ENCODE measurements around the gene ENTPD1. TPM values are rescaled to one million over a fixed set of nuclear protein-coding genes. Genes with fewer than 3 reads are reported as not detected.

Gene ENTPD1
- total RNA-seq, 1 donor from 2014 or later = 0.95 TPM

DNA sequence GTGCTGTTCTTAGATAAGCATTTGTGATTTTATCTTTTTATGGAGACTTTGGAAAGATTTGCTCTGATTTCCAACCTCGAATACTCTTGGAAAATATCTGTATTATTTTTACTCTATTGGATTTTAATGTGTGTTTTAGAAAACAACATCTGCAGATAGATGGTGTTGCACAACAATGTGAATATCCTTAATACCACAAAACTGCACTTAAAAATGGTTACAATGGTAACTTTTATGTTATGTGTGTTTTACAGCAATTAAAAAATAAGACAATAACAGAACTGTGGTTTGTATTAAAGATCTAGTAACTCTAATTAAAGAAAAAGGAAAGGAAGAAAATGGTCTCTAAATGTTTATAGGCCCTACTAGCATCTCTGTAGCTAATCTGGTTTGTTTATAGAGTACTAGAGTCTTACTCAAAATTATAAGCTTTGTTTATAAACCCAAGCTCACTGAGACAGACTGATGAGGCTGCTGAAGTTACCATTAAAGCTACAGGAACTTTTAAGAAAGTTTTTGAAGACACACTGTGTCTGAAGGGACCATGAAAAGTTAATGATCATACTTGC is 77.2 kb downstream of the ENTPD1 start:
- no peaks in the 10 kb centered on the region for H3K36me3 ChIP-seq (ENCODE audit: insufficient read depth, low read length)

DNA sequence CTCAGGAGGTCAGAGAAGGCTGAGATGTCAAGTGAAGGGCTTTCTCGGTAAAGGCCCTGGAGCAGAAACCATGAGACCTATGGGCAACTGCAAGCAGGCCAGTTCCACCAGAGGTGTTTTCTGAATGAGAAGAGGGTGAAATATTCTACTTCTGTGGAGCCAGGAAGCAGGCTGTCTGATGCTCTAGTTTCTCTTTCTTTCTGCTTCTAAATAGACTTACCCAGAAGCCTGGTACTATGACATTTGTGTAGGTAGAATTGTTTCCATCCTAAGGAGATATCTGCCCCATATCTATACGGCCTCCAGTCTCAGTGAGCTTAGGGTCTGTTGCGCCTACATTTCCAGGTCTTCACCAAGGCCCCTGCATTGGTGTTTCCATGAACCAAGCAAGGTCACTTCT is 78.4 kb downstream of the ENTPD1 start:
- H4K20me1 ChIP-seq (ENCODE audit: insufficient read depth, low read length) = no peaks in the 10 kb centered on the region
- no peaks in the 10 kb centered on the region for H3K36me3 Mint-ChIP-seq (ENCODE audit: low read depth, unreplicated experiment)
- peaks cover 2% of the 10 kb centered on the region for H3K9me3 Mint-ChIP-seq (ENCODE audit: unreplicated experiment)
- no peaks in the 10 kb centered on the region for H3K79me2 ChIP-seq (ENCODE audit: insufficient read depth, low read length)
- DNase-seq (ENCODE audit: low read depth) (no peak), FAIRE-seq (no peak)
- no peak overlapping the region for H3K4me2 ChIP-seq (ENCODE audit: low read length)
- no peak overlapping the region for H3K27ac ChIP-seq (ENCODE audit: low read depth, low read length)
- no peak overlapping the region for H3K4me3 ChIP-seq (ENCODE audit: insufficient read depth, low read depth, low read length)
- no peak overlapping the region for H3K9ac ChIP-seq (ENCODE audit: low read length)
- H3K27ac Mint-ChIP-seq (ENCODE audit: unreplicated experiment) = no peak overlapping the region
- no peaks in the 10 kb centered on the region for H3K36me3 ChIP-seq (ENCODE audit: insufficient read depth, low read length)
- H3K4me1 Mint-ChIP-seq (ENCODE audit: low read depth, unreplicated experiment) = peaks cover 6% of the 10 kb centered on the region
- no peak overlapping the region for H2AFZ ChIP-seq (ENCODE audit: low read depth, low read length)
- no peaks in the 10 kb centered on the region for H3K9me3 ChIP-seq (ENCODE audit: insufficient read depth, low read depth, low read length)
- H3K27me3 ChIP-seq (ENCODE audit: insufficient read depth, low read length) = no peaks in the 10 kb centered on the region
- no peak overlapping the region for H3K4me3 Mint-ChIP-seq (ENCODE audit: unreplicated experiment)
- H3K27me3 Mint-ChIP-seq (ENCODE audit: low read depth, unreplicated experiment) = peaks cover 6% of the 10 kb centered on the region
- TF ChIP-seq, protein P1, sequence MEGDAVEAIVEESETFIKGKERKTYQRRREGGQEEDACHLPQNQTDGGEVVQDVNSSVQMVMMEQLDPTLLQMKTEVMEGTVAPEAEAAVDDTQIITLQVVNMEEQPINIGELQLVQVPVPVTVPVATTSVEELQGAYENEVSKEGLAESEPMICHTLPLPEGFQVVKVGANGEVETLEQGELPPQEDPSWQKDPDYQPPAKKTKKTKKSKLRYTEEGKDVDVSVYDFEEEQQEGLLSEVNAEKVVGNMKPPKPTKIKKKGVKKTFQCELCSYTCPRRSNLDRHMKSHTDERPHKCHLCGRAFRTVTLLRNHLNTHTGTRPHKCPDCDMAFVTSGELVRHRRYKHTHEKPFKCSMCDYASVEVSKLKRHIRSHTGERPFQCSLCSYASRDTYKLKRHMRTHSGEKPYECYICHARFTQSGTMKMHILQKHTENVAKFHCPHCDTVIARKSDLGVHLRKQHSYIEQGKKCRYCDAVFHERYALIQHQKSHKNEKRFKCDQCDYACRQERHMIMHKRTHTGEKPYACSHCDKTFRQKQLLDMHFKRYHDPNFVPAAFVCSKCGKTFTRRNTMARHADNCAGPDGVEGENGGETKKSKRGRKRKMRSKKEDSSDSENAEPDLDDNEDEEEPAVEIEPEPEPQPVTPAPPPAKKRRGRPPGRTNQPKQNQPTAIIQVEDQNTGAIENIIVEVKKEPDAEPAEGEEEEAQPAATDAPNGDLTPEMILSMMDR (IDR thresholded peaks at IDR 0.05; ENCODE audit: insufficient read depth, low read depth, low read length) = no peak
- TF ChIP-seq EZH2 (IDR thresholded peaks at IDR 0.05; ENCODE audit: insufficient read depth, low read length) = no peak
- H3K4me1 ChIP-seq (ENCODE audit: insufficient read depth, low read length) = no peaks in the 10 kb centered on the region

More for the DNA sequence above, 77.2 kb downstream of the ENTPD1 start:
- Histone ChIP-seq H2AFZ (ENCODE audit: low read depth, low read length) (no peak overlapping the region), H4K20me1 (ENCODE audit: insufficient read depth, low read length) (no peaks in the 10 kb centered on the region), H3K79me2 (ENCODE audit: insufficient read depth, low read length) (no peaks in the 10 kb centered on the region), H3K9ac (ENCODE audit: low read length) (no peak overlapping the region), H3K9me3 (ENCODE audit: insufficient read depth, low read depth, low read length) (no peaks in the 10 kb centered on the region), H3K27ac (ENCODE audit: low read depth, low read length) (no peak overlapping the region), H3K4me1 (ENCODE audit: insufficient read depth, low read length) (no peaks in the 10 kb centered on the region), H3K27me3 (ENCODE audit: insufficient read depth, low read length) (no peaks in the 10 kb centered on the region), H3K4me3 (ENCODE audit: insufficient read depth, low read depth, low read length) (no peak overlapping the region), H3K4me2 (ENCODE audit: low read length) (no peak overlapping the region)
- no peak overlapping the region for H3K27ac Mint-ChIP-seq (ENCODE audit: unreplicated experiment)
- TF ChIP-seq, protein P1 (IDR thresholded peaks at IDR 0.05; ENCODE audit: insufficient read depth, low read depth, low read length) = no peak
- TF ChIP-seq EZH2 (IDR thresholded peaks at IDR 0.05; ENCODE audit: insufficient read depth, low read length) = no peak
- FAIRE-seq (no peak), DNase-seq (ENCODE audit: low read depth) (no peak)
- no peak overlapping the region for H3K4me3 Mint-ChIP-seq (ENCODE audit: unreplicated experiment)
- peaks cover 2% of the 10 kb centered on the region for H3K9me3 Mint-ChIP-seq (ENCODE audit: unreplicated experiment)
- peaks cover 6% of the 10 kb centered on the region for H3K27me3 Mint-ChIP-seq (ENCODE audit: low read depth, unreplicated experiment)
- no peaks in the 10 kb centered on the region for H3K36me3 Mint-ChIP-seq (ENCODE audit: low read depth, unreplicated experiment)
- peaks cover 6% of the 10 kb centered on the region for H3K4me1 Mint-ChIP-seq (ENCODE audit: low read depth, unreplicated experiment)

DNA sequence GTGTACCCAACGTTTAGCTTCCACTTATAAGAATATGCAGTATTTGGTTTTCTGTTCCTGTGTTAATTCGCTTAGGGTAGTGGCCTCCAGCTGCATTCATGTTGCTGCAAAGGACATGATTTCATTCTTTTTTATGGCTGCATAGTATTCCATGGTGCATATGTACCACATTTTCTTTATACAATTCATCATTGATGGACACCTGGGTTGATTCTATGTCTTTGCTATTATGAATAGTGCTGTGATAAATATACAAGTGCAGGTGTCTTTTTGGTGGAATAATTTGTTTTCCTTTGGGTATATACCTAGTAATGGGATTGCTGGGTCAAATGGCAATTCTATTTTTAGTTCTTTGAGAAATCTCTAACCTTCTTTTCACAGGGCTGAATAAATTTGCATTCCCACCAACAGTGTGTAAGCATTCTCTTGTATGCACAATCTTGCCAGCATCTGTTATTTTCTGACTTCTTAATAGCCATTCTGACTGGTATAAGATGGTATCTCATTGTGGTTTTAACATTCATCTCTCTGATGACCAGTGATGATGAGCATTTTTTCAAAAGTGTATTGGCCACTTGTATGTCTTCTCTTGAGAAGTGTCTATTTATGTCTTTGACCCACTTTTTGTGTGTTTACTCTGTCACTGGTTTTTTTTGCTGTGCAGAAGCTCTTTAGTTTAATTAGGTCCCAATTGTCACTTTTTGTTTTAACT is 79.3 kb downstream of the ENTPD1 start:
- Mint-ChIP-seq H3K4me3 (ENCODE audit: unreplicated experiment) (no peak overlapping the region), H3K9me3 (ENCODE audit: unreplicated experiment) (peaks cover 2% of the 10 kb centered on the region), H3K27me3 (ENCODE audit: low read depth, unreplicated experiment) (peaks cover 6% of the 10 kb centered on the region), H3K36me3 (ENCODE audit: low read depth, unreplicated experiment) (no peaks in the 10 kb centered on the region), H3K4me1 (ENCODE audit: low read depth, unreplicated experiment) (peaks cover 7% of the 10 kb centered on the region), H3K27ac (ENCODE audit: unreplicated experiment) (no peak overlapping the region)
- Histone ChIP-seq H3K4me3 (ENCODE audit: insufficient read depth, low read depth, low read length) (no peak overlapping the region), H3K9me3 (ENCODE audit: insufficient read depth, low read depth, low read length) (no peaks in the 10 kb centered on the region), H3K9ac (ENCODE audit: low read length) (no peak overlapping the region), H3K27ac (ENCODE audit: low read depth, low read length) (no peak overlapping the region), H3K36me3 (ENCODE audit: insufficient read depth, low read length) (no peaks in the 10 kb centered on the region), H3K4me2 (ENCODE audit: low read length) (no peak overlapping the region), H2AFZ (ENCODE audit: low read depth, low read length) (no peak overlapping the region), H3K27me3 (ENCODE audit: insufficient read depth, low read length) (no peaks in the 10 kb centered on the region), H4K20me1 (ENCODE audit: insufficient read depth, low read length) (no peaks in the 10 kb centered on the region), H3K4me1 (ENCODE audit: insufficient read depth, low read length) (no peaks in the 10 kb centered on the region), H3K79me2 (ENCODE audit: insufficient read depth, low read length) (no peaks in the 10 kb centered on the region)
- TF ChIP-seq, protein P1 (IDR thresholded peaks at IDR 0.05; ENCODE audit: insufficient read depth, low read depth, low read length) = no peak
- TF ChIP-seq EZH2 (IDR thresholded peaks at IDR 0.05; ENCODE audit: insufficient read depth, low read length) = no peak
- no peak for FAIRE-seq
- DNase-seq (ENCODE audit: low read depth) = peak; percentile 12
